ENCODE measurements around the gene MYADM.

MYADM gene

DNA sequence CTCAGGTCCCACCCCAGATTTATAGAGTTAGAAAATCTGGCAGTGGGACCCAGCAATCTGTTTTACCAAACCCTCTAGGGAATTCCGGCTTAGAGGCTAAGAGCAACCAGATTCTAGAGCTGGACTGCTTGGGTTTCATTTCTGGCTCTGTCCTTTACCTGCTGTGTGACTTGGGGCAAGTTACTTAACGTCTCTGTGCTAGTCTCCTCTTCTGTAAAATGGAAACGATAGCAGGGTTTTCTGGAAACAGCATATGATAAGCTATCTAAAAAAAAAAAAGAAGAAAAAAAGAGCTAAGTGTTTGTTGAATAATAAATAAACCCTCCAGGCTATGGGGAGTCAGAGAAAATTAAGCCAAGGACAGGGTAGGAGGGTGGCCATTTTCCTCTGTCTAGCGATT lies 29.8 kb downstream of the MYADM start:
- no peaks in the 10 kb centered on the region for H3K27me3 ChIP-seq (ENCODE audit: insufficient read depth, poor library complexity, severe bottlenecking)
- H3K27ac ChIP-seq (replicated peaks) = no peak overlapping the region
- TF ChIP-seq REST (IDR thresholded peaks at IDR 0.05; ENCODE audit: insufficient replicate concordance, low read depth) (no peak), POLR2AphosphoS5 (IDR thresholded peaks at IDR 0.05; ENCODE audit: low read depth) (no peak), CTCF (IDR thresholded peaks at IDR 0.05; ENCODE audit: insufficient read depth, low read length) (no peak), GABPA (IDR thresholded peaks at IDR 0.05; ENCODE audit: low read depth) (no peak), SPI1 (IDR thresholded peaks at IDR 0.05; ENCODE audit: borderline replicate concordance, low read depth) (no peak)
- no peak for DNase-seq (ENCODE audit: low read depth in 1 of 2, low spot score in 1 of 2)
- H3K4me3 ChIP-seq (replicated peaks; ENCODE audit: insufficient read depth, low read length) = no peak overlapping the region

GRCh38 chr19:53898166-53898565 lies 30.5 kb downstream of the MYADM start:
- TF ChIP-seq GABPA (IDR thresholded peaks at IDR 0.05; ENCODE audit: low read depth) (no peak), POLR2AphosphoS5 (IDR thresholded peaks at IDR 0.05; ENCODE audit: low read depth) (no peak), REST (IDR thresholded peaks at IDR 0.05; ENCODE audit: insufficient replicate concordance, low read depth) (no peak)
- DNase-seq (ENCODE audit: low read depth in 1 of 2, low spot score in 1 of 2) = no peak
- Histone ChIP-seq H3K27me3 (ENCODE audit: insufficient read depth, poor library complexity, severe bottlenecking) (no peaks in the 10 kb centered on the region), H3K27ac (replicated peaks) (no peak overlapping the region), H3K4me3 (replicated peaks; ENCODE audit: insufficient read depth, low read length) (no peak overlapping the region)

DNA sequence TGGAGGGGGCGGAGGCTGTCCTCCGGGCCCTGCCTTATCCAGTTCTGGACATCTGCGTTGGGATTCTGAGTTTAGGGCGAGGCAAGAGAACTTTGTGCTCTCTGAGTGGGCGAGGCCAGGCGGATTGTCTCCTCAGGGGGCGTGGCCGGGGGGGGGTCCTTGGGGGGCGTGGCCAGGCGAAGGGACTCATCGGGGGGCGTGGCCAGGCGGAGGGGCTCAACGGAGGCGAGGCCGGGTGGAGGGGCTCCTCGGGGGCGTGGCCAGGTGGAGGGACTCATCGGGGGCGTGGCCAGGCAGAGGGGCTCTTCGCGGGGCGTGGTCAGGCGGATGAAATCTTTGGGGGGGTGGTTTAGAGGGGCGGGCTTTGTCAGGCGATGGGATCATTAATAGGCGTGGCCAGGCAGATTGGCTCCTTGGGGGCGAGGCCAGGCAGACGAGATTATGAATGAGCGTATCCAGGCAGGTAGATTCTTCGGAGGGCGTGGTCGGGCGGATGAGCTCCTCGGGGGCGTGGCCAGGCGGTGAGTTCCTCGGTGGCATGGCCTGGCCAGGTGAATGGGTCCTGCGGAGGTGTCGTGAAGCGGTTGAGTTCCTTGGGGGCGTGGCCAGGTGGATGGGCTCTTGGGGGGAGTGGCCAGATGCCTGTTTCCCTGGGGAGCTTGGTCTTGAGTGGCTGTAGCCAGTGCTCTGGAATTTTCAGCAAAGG lies 31.1 kb downstream of the MYADM start:
- H3K27me3 ChIP-seq (ENCODE audit: insufficient read depth, poor library complexity, severe bottlenecking) = no peaks in the 10 kb centered on the region
- TF ChIP-seq GABPA (IDR thresholded peaks at IDR 0.05; ENCODE audit: low read depth) (no peak), REST (IDR thresholded peaks at IDR 0.05; ENCODE audit: insufficient replicate concordance, low read depth) (no peak), POLR2AphosphoS5 (IDR thresholded peaks at IDR 0.05; ENCODE audit: low read depth) (no peak), SPI1 (IDR thresholded peaks at IDR 0.05; ENCODE audit: borderline replicate concordance, low read depth) (no peak)
- no peak for DNase-seq (ENCODE audit: low read depth in 1 of 2, low spot score in 1 of 2)
- no peak overlapping the region for H3K27ac ChIP-seq (replicated peaks)
- H3K4me3 ChIP-seq (replicated peaks; ENCODE audit: insufficient read depth, low read length) = no peak overlapping the region

DNA sequence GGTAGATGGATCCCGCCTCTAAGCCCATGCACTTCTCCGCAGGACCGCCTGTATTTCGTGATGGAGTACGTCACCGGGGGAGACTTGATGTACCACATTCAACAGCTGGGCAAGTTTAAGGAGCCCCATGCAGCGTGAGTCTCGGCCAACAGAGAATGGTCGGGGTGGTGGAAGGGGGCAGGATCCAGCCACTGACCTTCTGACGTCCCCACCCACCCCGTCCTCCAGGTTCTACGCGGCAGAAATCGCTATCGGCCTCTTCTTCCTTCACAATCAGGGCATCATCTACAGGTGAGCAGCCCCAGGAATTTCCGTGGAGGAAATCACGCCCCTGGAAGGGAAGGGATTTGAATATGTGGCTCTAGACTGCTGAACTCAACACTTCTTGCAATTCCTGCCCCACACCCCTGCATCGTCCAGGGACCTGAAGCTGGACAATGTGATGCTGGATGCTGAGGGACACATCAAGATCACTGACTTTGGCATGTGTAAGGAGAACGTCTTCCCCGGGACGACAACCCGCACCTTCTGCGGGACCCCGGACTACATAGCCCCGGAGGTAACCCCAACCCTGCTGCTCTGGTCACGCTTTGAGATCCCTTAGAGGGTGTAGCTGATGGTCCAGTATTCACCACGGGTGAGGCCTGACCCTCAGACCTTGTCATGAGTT lies 32.6 kb downstream of the MYADM start:
- TF ChIP-seq REST (IDR thresholded peaks at IDR 0.05; ENCODE audit: insufficient replicate concordance, low read depth) = no peak
- no peak for TF ChIP-seq SPI1 (IDR thresholded peaks at IDR 0.05; ENCODE audit: borderline replicate concordance, low read depth)
- no peak for TF ChIP-seq POLR2AphosphoS5 (IDR thresholded peaks at IDR 0.05; ENCODE audit: low read depth)
- no peak for TF ChIP-seq GABPA (IDR thresholded peaks at IDR 0.05; ENCODE audit: low read depth)
- no peak for TF ChIP-seq CTCF (IDR thresholded peaks at IDR 0.05; ENCODE audit: insufficient read depth, low read length)
- Histone ChIP-seq H3K4me3 (replicated peaks; ENCODE audit: insufficient read depth, low read length) (no peak overlapping the region), H3K27me3 (ENCODE audit: insufficient read depth, poor library complexity, severe bottlenecking) (no peaks in the 10 kb centered on the region), H3K27ac (replicated peaks) (no peak overlapping the region)
- DNase-seq (ENCODE audit: low read depth in 1 of 2, low spot score in 1 of 2) = no peak
